ENCODE data around the gene ERC2. TPM values are rescaled to one million over a fixed set of nuclear protein-coding genes. Genes with fewer than 3 reads are reported as not detected.

The ERC2 gene
- total RNA-seq, 1 donor from 2014 or later = 0.11 TPM

- intact Hi-C loops (cut with DNase I) = no loop called here
- DNase-seq (ENCODE audit: low spot score in 2 of 2) = no peak
- no peaks in the 10 kb centered on the region for H3K9me3 ChIP-seq
- no peaks in the 10 kb centered on the region for H3K36me3 ChIP-seq
- no peaks in the 10 kb centered on the region for H3K27me3 ChIP-seq
- H3K27ac ChIP-seq = no peak overlapping the region
- no peak for TF ChIP-seq CTCF (IDR thresholded peaks at IDR 0.05)
- no peak overlapping the region for H3K4me3 ChIP-seq
- H3K4me1 ChIP-seq = no peaks in the 10 kb centered on the region
Measured at GRCh38 chr3:55873523-55874254, 594.6 kb downstream of the ERC2 start.

GRCh38 chr3:55870594-55870993 is 597.7 kb downstream of the ERC2 start:
- no peak overlapping the region for H3K27ac ChIP-seq
- no peaks in the 10 kb centered on the region for H3K27me3 ChIP-seq
- no peak for DNase-seq (ENCODE audit: low spot score in 2 of 2)
- H3K36me3 ChIP-seq = no peaks in the 10 kb centered on the region
- H3K4me1 ChIP-seq = no peaks in the 10 kb centered on the region
- intact Hi-C loops (cut with DNase I) = no loop called here
- H3K9me3 ChIP-seq = no peaks in the 10 kb centered on the region
- TF ChIP-seq CTCF (IDR thresholded peaks at IDR 0.05) = no peak
- H3K4me3 ChIP-seq = no peak overlapping the region

- no peak for TF ChIP-seq CTCF (IDR thresholded peaks at IDR 0.05)
- H3K36me3 ChIP-seq = no peaks in the 10 kb centered on the region
- intact Hi-C loops (cut with DNase I) = no loop called here
- no peak overlapping the region for H3K4me3 ChIP-seq
- no peaks in the 10 kb centered on the region for H3K4me1 ChIP-seq
- no peak for DNase-seq (ENCODE audit: low spot score in 2 of 2)
- no peaks in the 10 kb centered on the region for H3K9me3 ChIP-seq
- no peaks in the 10 kb centered on the region for H3K27me3 ChIP-seq
- H3K27ac ChIP-seq = no peak overlapping the region
Measured at GRCh38 chr3:55868347-55868746, 599.9 kb downstream of the ERC2 start.

- TF ChIP-seq CTCF (IDR thresholded peaks at IDR 0.05) = no peak
- Histone ChIP-seq H3K27me3 (no peaks in the 10 kb centered on the region), H3K36me3 (no peaks in the 10 kb centered on the region)
Measured at GRCh38 chr3:55863028-55863427, 605.2 kb downstream of the ERC2 start.

GRCh38 chr3:55860049-55860721 is 608.1 kb downstream of the ERC2 start:
- no peak overlapping the region for H3K4me3 ChIP-seq
- H3K9me3 ChIP-seq = no peaks in the 10 kb centered on the region
- H3K4me1 ChIP-seq = no peaks in the 10 kb centered on the region
- H3K27ac ChIP-seq = no peak overlapping the region
- TF ChIP-seq CTCF (IDR thresholded peaks at IDR 0.05) = no peak
- no peak for DNase-seq (ENCODE audit: low spot score in 2 of 2)
- intact Hi-C loops (cut with DNase I) = no loop called here
- H3K27me3 ChIP-seq = no peaks in the 10 kb centered on the region
- no peaks in the 10 kb centered on the region for H3K36me3 ChIP-seq

More at GRCh38 chr3:55863028-55863427, 605.2 kb downstream of the ERC2 start:
- no peaks in the 10 kb centered on the region for H3K4me1 ChIP-seq
- DNase-seq (ENCODE audit: low spot score in 2 of 2) = no peak
- no peak overlapping the region for H3K27ac ChIP-seq
- no peaks in the 10 kb centered on the region for H3K9me3 ChIP-seq
- H3K4me3 ChIP-seq = no peak overlapping the region
- intact Hi-C loops (cut with DNase I) = no loop called here
